Heart left ventricle (tissue), 16 donors: ENCODE data around the gene TYROBP. TPM values are rescaled to one million over a fixed set of nuclear protein-coding genes. Genes with fewer than 3 reads are reported as not detected.
A peak's percentile ranks its signal among the peaks of the same experiment; 100 is the strongest.

ENCODE experiments used
- ATAC-seq, 4 donors: fragments of 200-7000 bp; cut with Tn5 transposase; one replicate each; pipeline ENCODE4 v1.9.1; 2020 to 2022; ENCODE audit warnings: moderate library complexity in 4 of 4, mild to moderate bottlenecking in 3 of 4, moderate number of reproducible peaks in 1 of 4
- DNase-seq, 5 donors: peaks; one replicate each; pipeline ENCODE4 v3.0.0-alpha.2; 2020
- H3K27ac ChIP-seq, 12 donors: fragments of 200-600 bp; sonication (generic) in 4 of 12; one replicate each; pipeline versions ENCODE4 v1.5.0 to v1.8.0; 2016 to 2022; ENCODE audit warnings: mild to moderate bottlenecking in 2 of 12
- H3K27me3 ChIP-seq, 9 donors: fragments of 200-600 bp; sonication (generic) in 2 of 9; one replicate each; pipeline versions ENCODE4 v1.5.1 to v1.8.0; 2016 to 2022; ENCODE audit warnings: mild to moderate bottlenecking in 3 of 9
- H3K36me3 ChIP-seq, 9 donors: fragments of 200-600 bp; sonication (generic) in 2 of 9; one replicate each; pipeline versions ENCODE4 v1.5.0 to v1.8.0; 2018 to 2022; ENCODE audit warnings: mild to moderate bottlenecking in 2 of 9
- H3K4me1 ChIP-seq, 12 donors: fragments of 200-600 bp; sonication (generic) in 4 of 12; one replicate each; pipeline versions ENCODE4 v1.5.0 to v1.8.0; 2016 to 2022; ENCODE audit warnings: mild to moderate bottlenecking in 3 of 12
- H3K4me3 ChIP-seq, 12 donors: fragments of 200-600 bp; sonication (generic) in 4 of 12; one replicate each; pipeline versions ENCODE4 v1.5.0 to v1.8.0; 2017 to 2022; ENCODE audit warnings: mild to moderate bottlenecking in 9 of 12, moderate library complexity in 4 of 12
- H3K9me3 ChIP-seq, 12 donors: fragments of 200-600 bp; sonication (generic) in 4 of 12; one replicate each; pipeline versions ENCODE4 v1.5.0 to v1.8.0; 2016 to 2022; ENCODE audit warnings: mild to moderate bottlenecking in 1 of 12
- CTCF ChIP-seq, 12 donors: fragments of 200-600 bp; sonication (generic) in 4 of 12; IDR thresholded peaks; one replicate each; pipeline versions ENCODE4 v1.5.0 to v1.8.0; 2018 to 2022; ENCODE audit warnings: antibody characterized with exemption in 12 of 12, mild to moderate bottlenecking in 5 of 12
- POLR2A ChIP-seq, 2 donors: fragments of 450-650 bp; IDR thresholded peaks; one replicate each; pipeline ENCODE4 v1.6.1; 2017; ENCODE audit warnings: antibody characterized with exemption in 2 of 2, mild to moderate bottlenecking in 2 of 2, moderate library complexity in 2 of 2
- WGBS, 4 donors: extraction: QIAGEN DNeasy Blood & Tissue Kit in 2 of 4; methylation state at CpG; one replicate each; pipeline versions ENCODE4 v1.1.5 to v1.1.7; 2013 to 2018; 5-methylcytosine and 5-hydroxymethylcytosine counted together
- intact Hi-C, 10 donors: fragments of 100-400 bp; cut with DNase I; formaldehyde crosslinking; loops; one replicate each; pipeline versions ENCODE4 v1.11.1 to v1.14.2; 2022
- polyA plus RNA-seq, 2 donors: library from polyadenylated mRNA; stranded (reverse); fragments of 200-250 nt; gene quantifications; one replicate each; pipeline ENCODE4 v1.2.3, GENCODE V29; 2013
- total RNA-seq, 9 donors: library from RNA; depleted of rRNA in 2 of 9; stranded (reverse); fragments of >200 nt in 2 of 9; fragmentation: NEBNext Ultra II Directional in 3 of 9; extraction: Animal tissue kit (Norgen Biotek cat#: 25700) in 3 of 9; gene quantifications; one replicate each; pipeline versions ENCODE4 v1.1.0 to v1.2.4, GENCODE V29; 2016 to 2023
- donor health status: ischemic (EF 13 %, LVEDD 7.1; RV severe dilation, severe dysfunction).
- donor health status: healthy with polysubstance abuse.
- donor health status: DM: no; HTN: yes; CAD: no.
- donor health status: DM: no; HTN: no; CAD: no.
- donor health status: ischemic (EF 25% LVEDD 6.9; RV normal size, moderate dysfunction).
- donor health status: ischemic (EF 25% LVEDD 5.7; RV mildly dilated, moderate dysfunction).
- donor health status: healthy.
- donor health status: DM: yes; HTN: yes; CAD: no.
- donor health status: ischemic (EF 35%, LVEDD 5.7; RV mildly dilated, moderate dysfunction).
- donor health status: nonischemic (EF 11% LVEDD 7.7; RV severe dilation, severe dysfunction).
- donor health status: DM: yes; HTN: yes; CAD: no.
- donor health status: PGD.
- donor health status: ischemic (EF 29% LVEDD 5.4; RV normal size, mild dysfunction).
- donor health status: nonischemic (EF 23%, LVEDD 6.1; RV moderate dilation, normal function).

TYROBP gene
- total and polyA plus RNA-seq, 11 donors = 12.6 to 237 (median 19.4) TPM

- WGBS, 4 donors = 93 to 96% (median 96%) methylated on average over 7 to 8 of the region's 8 CpGs
- Histone ChIP-seq H3K4me1 (no peaks in the 10 kb centered on the region), H3K9me3 (no peaks in the 10 kb centered on the region), H3K4me3 (no peak overlapping the region), H3K36me3 (peaks cover 0 to 42% (median 25%) of the 10 kb centered on the region in 9 donors), H3K27ac (no peak overlapping the region), H3K27me3 (no peaks in the 10 kb centered on the region)
- DNase-seq (no peak), ATAC-seq (no peak)
- intact Hi-C loops = loop anchor here in 1 of 10 donors (10.0 kb wide), 1 partner anchor 111 kb away; the partner anchor contains the start of gene ARHGAP33
- TF ChIP-seq POLR2A (IDR thresholded peaks at IDR 0.05) (no peak), CTCF (IDR thresholded peaks at IDR 0.05) (no peak)
Observed at GRCh38 chr19:35885904-35886303, 22.2 kb downstream of the TYROBP start.

DNA sequence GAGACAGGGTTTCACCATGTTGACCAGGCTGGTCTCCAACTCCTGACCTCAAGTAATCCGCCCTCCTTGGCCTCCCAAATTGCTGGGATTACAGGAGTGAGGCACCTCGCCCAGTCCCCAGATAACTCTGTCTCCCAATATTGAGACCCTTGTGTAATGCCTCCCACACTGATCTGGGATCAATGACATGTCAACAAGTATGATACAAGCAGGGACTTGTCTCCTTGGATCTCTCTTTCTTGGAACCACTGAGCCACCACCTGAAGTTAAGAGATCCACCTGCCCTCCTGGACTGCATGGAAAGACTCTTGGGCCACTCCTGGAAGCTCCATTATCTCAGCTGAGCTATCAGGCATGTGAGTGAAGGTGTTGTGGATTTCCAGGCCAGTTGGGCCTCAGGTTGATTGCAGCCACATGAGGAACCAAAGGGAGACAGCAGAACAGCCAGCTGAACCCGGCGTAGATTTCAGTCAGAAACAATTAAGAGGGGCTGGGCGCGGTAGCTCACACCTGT, 22.8 kb downstream of the TYROBP start:
- 88 to 95% (median 92%) methylated on average over 6 of the region's 6 CpGs for WGBS, 4 donors
- no peaks in the 10 kb centered on the region for H3K27me3 ChIP-seq
- ATAC-seq = no peak
- no peak overlapping the region for H3K27ac ChIP-seq
- no peaks in the 10 kb centered on the region for H3K4me1 ChIP-seq
- no peak overlapping the region for H3K4me3 ChIP-seq
- intact Hi-C loops = loop anchor here in 1 of 10 donors (10.0 kb wide), 1 partner anchor 110 kb away; the partner anchor contains the start of gene ARHGAP33
- no peaks in the 10 kb centered on the region for H3K9me3 ChIP-seq
- no peak for DNase-seq
- peaks cover 0 to 36% (median 24%) of the 10 kb centered on the region in 9 donors for H3K36me3 ChIP-seq
- TF ChIP-seq CTCF (IDR thresholded peaks at IDR 0.05) (no peak), POLR2A (IDR thresholded peaks at IDR 0.05) (no peak)

DNA sequence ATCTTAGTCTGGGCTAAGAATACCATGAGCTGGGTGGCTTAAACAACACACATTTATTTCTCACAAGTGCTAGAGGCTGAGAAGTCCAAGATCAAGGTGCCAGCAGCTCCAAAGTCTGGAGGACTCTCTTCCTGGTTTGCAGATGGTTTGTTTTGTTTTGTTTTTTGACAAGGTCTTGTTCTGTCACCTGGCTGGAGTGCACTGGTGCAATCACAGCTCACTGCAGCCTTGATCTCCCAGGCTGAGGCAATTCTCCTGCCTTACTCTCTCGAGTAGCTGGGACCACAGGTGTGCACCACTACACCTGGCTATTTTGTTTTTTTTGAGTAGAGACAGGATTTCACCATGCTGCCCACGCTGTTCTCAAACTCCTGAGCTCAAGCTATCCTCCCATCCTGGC, 24.2 kb downstream of the TYROBP start:
- 64 to 83% (median 70%) methylated on average over 2 of the region's 2 CpGs for WGBS, 4 donors
- intact Hi-C loops = loop anchor here in 6 of 10 donors (2.0 to 10.0 kb wide), 3 partner anchors 47 to 109 kb away; partner anchors contain the start of gene ARHGAP33 (in 1 of the 6)
- ATAC-seq (no peak), DNase-seq (no peak)
- Histone ChIP-seq H3K27ac (no peak overlapping the region), H3K4me3 (no peak overlapping the region), H3K4me1 (peaks cover 0 to 8% (median 0%) of the 10 kb centered on the region in 12 donors), H3K9me3 (no peaks in the 10 kb centered on the region), H3K27me3 (no peaks in the 10 kb centered on the region), H3K36me3 (peaks cover 0 to 22% (median 13%) of the 10 kb centered on the region in 9 donors)
- TF ChIP-seq POLR2A (IDR thresholded peaks at IDR 0.05) = no peak
- TF ChIP-seq CTCF (IDR thresholded peaks at IDR 0.05) = no peak

GRCh38 chr19:35882114-35882832, 25.8 kb downstream of the TYROBP start:
- ATAC-seq (peak in 2 of 4 donors; percentile 40 to 44), DNase-seq (peak in 1 of 5 donors; percentile 39)
- H3K27ac ChIP-seq = no peak overlapping the region
- TF ChIP-seq POLR2A (IDR thresholded peaks at IDR 0.05) (no peak), CTCF (IDR thresholded peaks at IDR 0.05) (peak; percentile 33 to 72 (median 60))
- H3K4me1 ChIP-seq = peaks cover 0 to 8% (median 0%) of the 10 kb centered on the region in 12 donors
- intact Hi-C loops = loop anchor here (1.0 to 10.0 kb wide), 5 partner anchors 49 to 107 kb away; partner anchors contain the start of gene ARHGAP33 (in 1 of the 10)
- 21 to 28% (median 25%) methylated on average over 8 of the region's 8 CpGs for WGBS, 4 donors
- no peaks in the 10 kb centered on the region for H3K9me3 ChIP-seq
- no peak overlapping the region for H3K4me3 ChIP-seq
- no peaks in the 10 kb centered on the region for H3K27me3 ChIP-seq
- peaks cover 0 to 6% (median 0%) of the 10 kb centered on the region in 9 donors for H3K36me3 ChIP-seq
